ENCODE measurements around the gene GXYLT2.

Gene GXYLT2

GRCh38 chr3:73010158-73010557, 122.3 kb downstream of the GXYLT2 start:
- in situ Hi-C loops (cut with HindIII; ENCODE audit: low pct_ligation_motif_present, low sequenced_read_pairs): no loop called here
- H3K36me3 ChIP-seq (replicated peaks): peaks cover 20% of the 10 kb centered on the region
- TF ChIP-seq CTCF (IDR thresholded peaks at IDR 0.05; ENCODE audit: low read depth, low read length, missing control alignments): no peak
- no peak for DNase-seq
- H3K4me3 ChIP-seq (ENCODE audit: low read depth, low read length): no peak overlapping the region
- no peak overlapping the region for H3K27ac ChIP-seq
- no peaks in the 10 kb centered on the region for H3K27me3 ChIP-seq (replicated peaks)

- in situ Hi-C loops (cut with HindIII; ENCODE audit: low pct_ligation_motif_present, low sequenced_read_pairs): no loop called here
Observed at GRCh38 chr3:73018298-73018697, 130.5 kb downstream of the GXYLT2 start.

GRCh38 chr3:73018790-73019441, 131.1 kb downstream of the GXYLT2 start:
- no peak for DNase-seq
- Histone ChIP-seq H3K36me3 (replicated peaks) (no peaks in the 10 kb centered on the region), H3K27ac (no peak overlapping the region), H3K4me3 (ENCODE audit: low read depth, low read length) (no peak overlapping the region), H3K27me3 (replicated peaks) (no peaks in the 10 kb centered on the region)
- no peak for TF ChIP-seq CTCF (IDR thresholded peaks at IDR 0.05; ENCODE audit: low read depth, low read length, missing control alignments)
- in situ Hi-C loops (cut with HindIII; ENCODE audit: low pct_ligation_motif_present, low sequenced_read_pairs): no loop called here

More at GRCh38 chr3:73018298-73018697, 130.5 kb downstream of the GXYLT2 start:
- Histone ChIP-seq H3K27me3 (replicated peaks) (no peaks in the 10 kb centered on the region), H3K36me3 (replicated peaks) (no peaks in the 10 kb centered on the region), H3K4me3 (ENCODE audit: low read depth, low read length) (no peak overlapping the region), H3K27ac (no peak overlapping the region)
- TF ChIP-seq CTCF (IDR thresholded peaks at IDR 0.05; ENCODE audit: low read depth, low read length, missing control alignments): no peak
- no peak for DNase-seq

GRCh38 chr3:73021301-73021835, 133.5 kb downstream of the GXYLT2 start:
- Histone ChIP-seq H3K27ac (no peak overlapping the region), H3K27me3 (replicated peaks) (no peaks in the 10 kb centered on the region), H3K4me3 (ENCODE audit: low read depth, low read length) (no peak overlapping the region), H3K36me3 (replicated peaks) (no peaks in the 10 kb centered on the region)
- no peak for DNase-seq
- in situ Hi-C loops (cut with HindIII; ENCODE audit: low pct_ligation_motif_present, low sequenced_read_pairs): no loop called here
- no peak for TF ChIP-seq CTCF (IDR thresholded peaks at IDR 0.05; ENCODE audit: low read depth, low read length, missing control alignments)

- Histone ChIP-seq H3K27me3 (replicated peaks) (no peaks in the 10 kb centered on the region), H3K36me3 (replicated peaks) (no peaks in the 10 kb centered on the region), H3K4me3 (ENCODE audit: low read depth, low read length) (no peak overlapping the region), H3K27ac (no peak overlapping the region)
- in situ Hi-C loops (cut with HindIII; ENCODE audit: low pct_ligation_motif_present, low sequenced_read_pairs): no loop called here
- DNase-seq: no peak
- no peak for TF ChIP-seq CTCF (IDR thresholded peaks at IDR 0.05; ENCODE audit: low read depth, low read length, missing control alignments)
Observed at GRCh38 chr3:73024836-73025235, 137.0 kb downstream of the GXYLT2 start.

All from brain microvascular endothelial cell (primary cell).